Naive thymus-derived CD4-positive, alpha-beta T cell (primary cell): Measurements from ENCODE around the gene ADGRD1. TPM values are rescaled to one million over a fixed set of nuclear protein-coding genes. Genes with fewer than 3 reads are reported as not detected.
A peak's percentile ranks its signal among the peaks of the same experiment; 100 is the strongest.

Source experiments
- ATAC-seq: fragments of 150-1000 bp; cut with Tn5 transposase; 2 replicates; pipeline ENCODE4 v1.10.0; 2021; ENCODE audit warnings: mild to moderate bottlenecking, moderate library complexity
- CTCF ChIA-PET: fragments of 350-600 bp; sonication (Branson Sonifier 250); formaldehyde crosslinking; loops from one replicate; lab custom pipeline; 2021; ENCODE audit warnings: antibody characterized with exemption; lab: Charles Lee
- POLR2A ChIA-PET: fragments of 350-600 bp; sonication (Branson Sonifier 250); formaldehyde crosslinking; loops from one replicate; lab custom pipeline; 2021; ENCODE audit warnings: antibody characterized with exemption, inconsistent platforms; lab: Charles Lee
- DNase-seq, 9 donors: peaks; one replicate each; pipeline versions ENCODE4 v3.0.0 to v3.0.0-alpha.2; 2020 to 2022; ENCODE audit warnings: mixed read lengths in 1 of 9
- H3K27ac ChIP-seq: one replicate; pipeline ENCODE4 v1.7.0; 2013; ENCODE audit warnings: mild to moderate bottlenecking, low read depth, low read length, moderate library complexity
- H3K27me3 ChIP-seq, 2 donors: one replicate each; pipeline ENCODE4 v1.7.0; 2013; ENCODE audit warnings: low read length in 2 of 2, mild to moderate bottlenecking in 2 of 2, moderate library complexity in 2 of 2; ENCODE audit not compliant: control insufficient read depth in 2 of 2, insufficient read depth in 2 of 2
- H3K36me3 ChIP-seq, 3 experiments: 1 replicate in 2 of 3; 2 replicates in 1 of 3; pipeline ENCODE4 v1.7.0; 2013; ENCODE audit warnings: low read length in 3 of 3, mild to moderate bottlenecking in 3 of 3, moderate library complexity in 1 of 3; ENCODE audit not compliant: insufficient read depth in 3 of 3, control insufficient read depth in 2 of 3
- H3K4me1 ChIP-seq, 2 donors: one replicate each; pipeline ENCODE4 v1.7.0; 2013; ENCODE audit warnings: low read length in 2 of 2, mild to moderate bottlenecking in 2 of 2, moderate library complexity in 1 of 2; ENCODE audit not compliant: control insufficient read depth in 2 of 2, insufficient read depth in 2 of 2
- H3K4me3 ChIP-seq: 2 replicates; pipeline ENCODE4 v1.7.0; 2013; ENCODE audit warnings: mild to moderate bottlenecking, low read length
- H3K9me3 ChIP-seq, 3 experiments: 1 replicate in 2 of 3; 2 replicates in 1 of 3; pipeline ENCODE4 v1.7.0; 2013; ENCODE audit warnings: low read length in 3 of 3; ENCODE audit not compliant: control insufficient read depth in 2 of 3
- H3K27ac Mint-ChIP-seq, 9 donors: one replicate each; pipeline ENCODE4 v1.8.0; 2020 to 2022; ENCODE audit warnings: mixed read lengths in 9 of 9, mild to moderate bottlenecking in 8 of 9, moderate library complexity in 5 of 9, inconsistent platforms in 2 of 9
- H3K27me3 Mint-ChIP-seq, 5 donors: one replicate each; pipeline ENCODE4 v1.8.0; 2021 to 2022; ENCODE audit warnings: mixed read lengths in 5 of 5, mild to moderate bottlenecking in 1 of 5
- H3K36me3 Mint-ChIP-seq, 5 donors: one replicate each; pipeline ENCODE4 v1.8.0; 2020 to 2022; ENCODE audit warnings: mixed read lengths in 5 of 5, mild to moderate bottlenecking in 3 of 5, inconsistent platforms in 1 of 5
- H3K4me1 Mint-ChIP-seq, 7 donors: one replicate each; pipeline ENCODE4 v1.8.0; 2020 to 2022; ENCODE audit warnings: mixed read lengths in 7 of 7, mild to moderate bottlenecking in 3 of 7, inconsistent platforms in 1 of 7
- H3K4me3 Mint-ChIP-seq, 10 donors: one replicate each; pipeline ENCODE4 v1.8.0; 2020 to 2022; ENCODE audit warnings: mild to moderate bottlenecking in 10 of 10, mixed read lengths in 10 of 10, moderate library complexity in 6 of 10, inconsistent platforms in 2 of 10
- H3K9me3 Mint-ChIP-seq, 11 donors: one replicate each; pipeline ENCODE4 v1.8.0; 2020 to 2022; ENCODE audit warnings: mixed read lengths in 11 of 11, mild to moderate bottlenecking in 4 of 11, inconsistent platforms in 1 of 11, moderate library complexity in 1 of 11
- intact Hi-C, 2 donors: fragments of 100-400 bp; cut with micrococcal nuclease; formaldehyde crosslinking; loops; one replicate each; pipeline ENCODE4 v1.15.1; 2023
- polyA plus RNA-seq, 2 donors: library from polyadenylated mRNA; unstranded; fragments of 300-500 nt; fragmentation: Illumina TruSeq; gene quantifications; one replicate each; pipeline ENCODE4 v1.2.3, GENCODE V29; 2021
- total RNA-seq, 6 experiments: library from RNA in 5 of 6; stranded (reverse) in 5 of 6; gene quantifications; 1 replicate in 5 of 6; 2 replicates in 1 of 6; pipeline ENCODE4 v1.2.3 and lab custom pipeline; 2021 to 2026

Gene ADGRD1
- total and polyA plus RNA-seq, 7 experiments from 2014 or later: 0.41 to 11.9 (median 1.6) TPM; not detected in 4

DNA sequence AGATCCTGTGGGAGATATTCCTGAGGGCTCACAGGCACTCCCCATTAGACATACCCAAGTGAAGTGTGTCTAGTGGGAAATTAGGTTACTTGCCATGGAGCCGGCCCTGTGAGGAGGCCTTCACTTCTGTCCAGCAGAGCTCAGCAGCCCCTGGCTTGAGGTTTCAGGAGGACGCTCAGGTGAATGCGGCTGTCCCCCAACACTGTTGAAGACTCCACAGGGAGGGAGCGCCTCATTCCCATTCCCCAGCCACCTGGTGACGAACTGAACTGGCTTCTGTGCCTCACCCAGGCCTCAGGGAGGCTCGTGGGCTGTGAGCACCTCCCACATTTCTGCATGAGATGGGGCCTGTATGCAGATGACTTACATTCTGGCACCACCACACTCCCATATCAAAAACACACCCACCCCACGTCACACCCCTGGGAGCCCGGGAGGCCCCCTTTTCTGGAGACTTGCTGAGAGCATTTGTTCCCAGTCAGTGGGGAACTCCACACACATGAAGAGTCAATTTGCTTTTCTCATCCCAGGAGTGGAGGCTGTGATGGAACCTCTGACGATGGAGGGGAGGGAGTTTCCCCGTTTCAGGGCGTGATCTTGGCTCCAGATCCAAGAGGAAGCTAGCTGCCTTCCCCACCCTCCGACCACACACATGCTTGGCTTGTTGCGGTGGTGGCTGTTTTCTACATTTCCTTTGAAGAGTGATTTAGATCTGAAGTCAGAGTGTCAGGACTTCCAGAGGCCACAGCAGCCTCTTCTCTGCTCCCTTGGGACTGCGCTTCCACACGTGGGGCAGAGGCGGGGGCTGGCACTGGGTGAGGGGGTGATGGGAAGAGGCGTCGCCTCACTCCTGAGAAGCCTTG lies 120.7 kb downstream of the ADGRD1 start:
- ChIA-PET POLR2A (no interaction called here), CTCF (no interaction called here)
- Mint-ChIP-seq H3K4me3 (no peak overlapping the region), H3K4me1 (no peaks in the 10 kb centered on the region), H3K27ac (no peak overlapping the region), H3K27me3 (peaks cover 0 to 7% (median 0%) of the 10 kb centered on the region in 5 donors), H3K9me3 (peaks cover 0 to 9% (median 0%) of the 10 kb centered on the region in 11 donors), H3K36me3 (no peaks in the 10 kb centered on the region)
- H3K4me1 ChIP-seq: no peaks in the 10 kb centered on the region
- H3K27me3 ChIP-seq: no peaks in the 10 kb centered on the region
- no peak overlapping the region for H3K4me3 ChIP-seq
- H3K9me3 ChIP-seq: no peaks in the 10 kb centered on the region
- ATAC-seq (no peak), DNase-seq (no peak)
- H3K27ac ChIP-seq: no peak overlapping the region
- H3K36me3 ChIP-seq: no peaks in the 10 kb centered on the region
- intact Hi-C loops: no loop called here

DNA sequence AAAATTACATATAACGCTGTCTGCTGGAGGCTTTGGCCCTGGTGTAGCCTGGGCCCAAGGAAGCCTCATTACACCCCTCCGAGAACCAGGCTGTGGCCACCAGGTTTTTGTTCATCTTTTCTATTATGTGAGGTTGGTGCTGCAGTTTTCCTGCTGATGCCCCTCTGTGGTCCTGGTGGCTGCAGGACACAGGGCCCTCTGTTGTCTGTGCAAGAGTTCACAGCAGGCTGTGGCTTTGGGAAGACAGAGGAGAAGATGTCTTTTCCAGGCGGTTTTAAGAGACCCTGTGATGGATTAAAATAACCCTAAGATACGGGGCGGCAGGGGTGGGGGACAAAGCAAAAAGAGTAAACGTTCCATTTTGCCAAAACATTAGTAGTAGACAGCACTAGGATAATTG lies 121.5 kb downstream of the ADGRD1 start:
- DNase-seq (peak in 1 of 9 donors; percentile 8), ATAC-seq (no peak)
- Histone ChIP-seq H3K9me3 (no peaks in the 10 kb centered on the region), H3K27me3 (no peaks in the 10 kb centered on the region), H3K36me3 (no peaks in the 10 kb centered on the region), H3K4me1 (no peaks in the 10 kb centered on the region), H3K4me3 (no peak overlapping the region), H3K27ac (no peak overlapping the region)
- peaks cover 0 to 7% (median 0%) of the 10 kb centered on the region in 5 donors for H3K27me3 Mint-ChIP-seq
- H3K4me3 Mint-ChIP-seq: no peak overlapping the region
- H3K9me3 Mint-ChIP-seq: peaks cover 0 to 9% (median 0%) of the 10 kb centered on the region in 11 donors
- H3K27ac Mint-ChIP-seq: no peak overlapping the region
- intact Hi-C loops: no loop called here
- CTCF ChIA-PET: no interaction called here
- POLR2A ChIA-PET: no interaction called here
- no peaks in the 10 kb centered on the region for H3K36me3 Mint-ChIP-seq
- H3K4me1 Mint-ChIP-seq: no peaks in the 10 kb centered on the region

GRCh38 chr12:131075611-131076010 lies 121.9 kb downstream of the ADGRD1 start:
- H3K36me3 ChIP-seq: no peaks in the 10 kb centered on the region
- Mint-ChIP-seq H3K36me3 (no peaks in the 10 kb centered on the region), H3K27ac (no peak overlapping the region), H3K9me3 (peaks cover 0 to 9% (median 0%) of the 10 kb centered on the region in 11 donors), H3K4me3 (no peak overlapping the region), H3K4me1 (no peaks in the 10 kb centered on the region), H3K27me3 (peaks cover 0 to 7% (median 0%) of the 10 kb centered on the region in 5 donors)
- peak in 1 of 9 donors; percentile 9 for DNase-seq
- no peaks in the 10 kb centered on the region for H3K4me1 ChIP-seq
- no peaks in the 10 kb centered on the region for H3K9me3 ChIP-seq
- H3K27me3 ChIP-seq: no peaks in the 10 kb centered on the region
- ATAC-seq: no peak
- ChIA-PET CTCF (no interaction called here), POLR2A (no interaction called here)
- H3K4me3 ChIP-seq: no peak overlapping the region
- intact Hi-C loops: no loop called here
- no peak overlapping the region for H3K27ac ChIP-seq

- Mint-ChIP-seq H3K36me3 (no peaks in the 10 kb centered on the region), H3K27me3 (peaks cover 0 to 7% (median 0%) of the 10 kb centered on the region in 5 donors), H3K27ac (no peak overlapping the region), H3K4me1 (no peaks in the 10 kb centered on the region), H3K4me3 (no peak overlapping the region), H3K9me3 (peaks cover 0 to 11% (median 0%) of the 10 kb centered on the region in 11 donors)
- Histone ChIP-seq H3K9me3 (no peaks in the 10 kb centered on the region), H3K36me3 (no peaks in the 10 kb centered on the region), H3K4me1 (no peaks in the 10 kb centered on the region), H3K27me3 (no peaks in the 10 kb centered on the region), H3K27ac (no peak overlapping the region), H3K4me3 (no peak overlapping the region)
- intact Hi-C loops: no loop called here
- ChIA-PET CTCF (no interaction called here), POLR2A (no interaction called here)
- no peak for DNase-seq
- no peak for ATAC-seq
These were observed 122.6 kb downstream of the ADGRD1 start for GRCh38 chr12:131076296-131076695.

DNA sequence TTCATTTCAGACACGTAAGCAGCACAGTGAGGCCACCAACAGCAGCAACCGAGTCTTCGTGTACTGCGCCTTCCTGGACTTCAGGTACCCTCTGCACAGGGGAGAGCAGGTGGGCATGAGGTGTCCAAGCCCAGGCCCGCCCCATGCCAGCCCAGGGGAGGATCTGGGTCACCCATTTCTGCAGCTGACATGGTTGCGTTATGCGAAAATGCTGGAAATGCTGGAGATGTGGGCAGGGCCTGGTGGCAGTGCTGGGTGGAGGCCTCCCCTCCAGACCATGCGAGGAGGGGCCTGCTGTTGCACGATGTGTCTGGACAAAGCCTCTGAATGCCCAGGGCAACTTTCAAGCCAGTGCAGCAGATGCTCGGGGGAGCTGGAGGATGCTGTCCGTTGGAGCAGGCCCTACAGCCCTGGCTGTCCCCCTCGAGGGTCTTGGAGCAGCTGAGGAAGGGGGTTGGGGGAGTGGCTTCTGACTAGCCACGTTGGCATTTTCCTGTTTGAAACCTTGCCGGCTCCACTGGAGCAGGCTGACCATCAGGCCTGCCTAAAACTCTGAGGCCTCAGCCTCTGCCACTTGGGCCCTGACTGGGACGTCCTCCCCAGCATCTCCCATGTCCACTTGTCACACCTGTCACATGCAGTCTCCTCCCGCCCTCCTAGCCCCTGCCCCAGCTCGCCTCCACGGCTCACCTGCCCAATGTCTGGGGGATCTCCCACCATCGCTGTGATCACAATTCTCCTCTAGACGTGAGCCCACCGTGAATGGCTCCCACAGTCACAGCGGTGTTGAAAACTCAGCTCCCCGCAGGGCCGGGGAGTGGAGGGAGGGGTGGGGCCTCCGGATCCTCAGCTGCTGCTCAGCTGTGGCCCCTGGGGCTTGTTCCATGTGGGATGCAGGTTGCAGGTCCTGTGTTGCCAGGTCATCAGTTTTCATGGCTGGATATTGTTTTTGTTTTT lies 123.4 kb downstream of the ADGRD1 start:
- H3K4me3 Mint-ChIP-seq: no peak overlapping the region
- Histone ChIP-seq H3K27ac (no peak overlapping the region), H3K4me3 (no peak overlapping the region), H3K36me3 (no peaks in the 10 kb centered on the region), H3K27me3 (no peaks in the 10 kb centered on the region), H3K4me1 (no peaks in the 10 kb centered on the region), H3K9me3 (no peaks in the 10 kb centered on the region)
- H3K27ac Mint-ChIP-seq: no peak overlapping the region
- peaks cover 0 to 7% (median 0%) of the 10 kb centered on the region in 5 donors for H3K27me3 Mint-ChIP-seq
- H3K9me3 Mint-ChIP-seq: peaks cover 0 to 13% (median 0%) of the 10 kb centered on the region in 11 donors
- intact Hi-C loops: no loop called here
- H3K4me1 Mint-ChIP-seq: no peaks in the 10 kb centered on the region
- peak; percentile 6 for ATAC-seq
- H3K36me3 Mint-ChIP-seq: no peaks in the 10 kb centered on the region
- DNase-seq: peak in 1 of 9 donors; percentile 1
- POLR2A ChIA-PET: no interaction called here
- CTCF ChIA-PET: no interaction called here

GRCh38 chr12:131077931-131078391 lies 124.3 kb downstream of the ADGRD1 start:
- POLR2A ChIA-PET: no interaction called here
- no peaks in the 10 kb centered on the region for H3K4me1 ChIP-seq
- CTCF ChIA-PET: no interaction called here
- H3K27ac Mint-ChIP-seq: no peak overlapping the region
- no peak overlapping the region for H3K4me3 ChIP-seq
- no peak overlapping the region for H3K4me3 Mint-ChIP-seq
- H3K4me1 Mint-ChIP-seq: no peaks in the 10 kb centered on the region
- H3K36me3 Mint-ChIP-seq: no peaks in the 10 kb centered on the region
- DNase-seq (peak in 1 of 9 donors; percentile 14), ATAC-seq (no peak)
- H3K9me3 Mint-ChIP-seq: peaks cover 0 to 13% (median 0%) of the 10 kb centered on the region in 11 donors
- H3K27ac ChIP-seq: no peak overlapping the region
- no peaks in the 10 kb centered on the region for H3K9me3 ChIP-seq
- peaks cover 0 to 7% (median 0%) of the 10 kb centered on the region in 5 donors for H3K27me3 Mint-ChIP-seq
- intact Hi-C loops: no loop called here
- H3K27me3 ChIP-seq: no peaks in the 10 kb centered on the region
- H3K36me3 ChIP-seq: no peaks in the 10 kb centered on the region
